ACHN (cell line): ENCODE results near the gene NDFIP1.
"Not testable (repeated sequence)": the region's sequence is repeated elsewhere in the genome, so short reads cannot be mapped to it uniquely, and the experiment has no call there.

Source experiments
- DNase-seq: peaks from one replicate; pipeline ENCODE4 v3.0.0-alpha.2; 2015
- in situ Hi-C: cut with HindIII; loops from 2 replicates; pipeline ENCODE4 v1.10.0; 2017; ENCODE audit warnings: low sequenced_read_pairs, low pct_ligation_motif_present, low pct_unique_long_range_greater_than_20kb

Gene NDFIP1

GRCh38 chr5:142175461-142176142 lies 67.0 kb downstream of the NDFIP1 start:
- in situ Hi-C loops = loop anchor here (25.0 kb wide), 1 partner anchor 362 kb away; no protein-coding TSS in a partner anchor
- no peak for DNase-seq

- in situ Hi-C loops = loop anchor here (25.0 kb wide), 1 partner anchor 361 kb away; no protein-coding TSS in a partner anchor
- DNase-seq = no peak
Measured at GRCh38 chr5:142176255-142176654, 67.7 kb downstream of the NDFIP1 start.

- in situ Hi-C loops = loop anchor here (25.0 kb wide), 1 partner anchor 359 kb away; no protein-coding TSS in a partner anchor
- DNase-seq = no peak
Measured at GRCh38 chr5:142178651-142179050, 70.1 kb downstream of the NDFIP1 start.

- in situ Hi-C loops = loop anchor here (25.0 kb wide), 1 partner anchor 357 kb away; no protein-coding TSS in a partner anchor
- DNase-seq = no peak
Measured at GRCh38 chr5:142179776-142180387, 71.3 kb downstream of the NDFIP1 start.

- in situ Hi-C loops = loop anchor here (25.0 kb wide), 1 partner anchor 356 kb away; no protein-coding TSS in a partner anchor
- no peak for DNase-seq
Measured at GRCh38 chr5:142181096-142181495, 72.5 kb downstream of the NDFIP1 start.

GRCh38 chr5:142181547-142182163 lies 73.1 kb downstream of the NDFIP1 start:
- in situ Hi-C loops = loop anchor here (25.0 kb wide), 1 partner anchor 356 kb away; no protein-coding TSS in a partner anchor
- no peak for DNase-seq

GRCh38 chr5:142182840-142183239 lies 74.3 kb downstream of the NDFIP1 start:
- DNase-seq = no peak
- in situ Hi-C loops = loop anchor here (25.0 kb wide), 1 partner anchor 354 kb away; no protein-coding TSS in a partner anchor

- no peak for DNase-seq
- in situ Hi-C loops = loop anchor here (25.0 kb wide), 1 partner anchor 354 kb away; no protein-coding TSS in a partner anchor
Measured at GRCh38 chr5:142183561-142183960, 75.0 kb downstream of the NDFIP1 start.

GRCh38 chr5:142184988-142185387 lies 76.4 kb downstream of the NDFIP1 start:
- in situ Hi-C loops = loop anchor here (25.0 kb wide), 1 partner anchor 352 kb away; no protein-coding TSS in a partner anchor
- DNase-seq = no peak

- no peak for DNase-seq
- in situ Hi-C loops = loop anchor here (25.0 kb wide), 1 partner anchor 351 kb away; no protein-coding TSS in a partner anchor
Measured at GRCh38 chr5:142186514-142186856, 77.9 kb downstream of the NDFIP1 start.

- in situ Hi-C loops = loop anchor here (25.0 kb wide), 1 partner anchor 350 kb away; no protein-coding TSS in a partner anchor
- DNase-seq = no peak
Measured at GRCh38 chr5:142186857-142187594, 78.4 kb downstream of the NDFIP1 start.

GRCh38 chr5:142188691-142189090 lies 80.1 kb downstream of the NDFIP1 start:
- in situ Hi-C loops = loop anchor here (25.0 kb wide), 1 partner anchor 349 kb away; no protein-coding TSS in a partner anchor
- DNase-seq = not testable (repeated sequence)

- DNase-seq = no peak
- in situ Hi-C loops = loop anchor here (25.0 kb wide), 1 partner anchor 347 kb away; no protein-coding TSS in a partner anchor
Measured at GRCh38 chr5:142189813-142190212, 81.2 kb downstream of the NDFIP1 start.

- in situ Hi-C loops = loop anchor here (25.0 kb wide), 1 partner anchor 346 kb away; no protein-coding TSS in a partner anchor
- DNase-seq = no peak
Measured at GRCh38 chr5:142191776-142192175, 83.2 kb downstream of the NDFIP1 start.

- DNase-seq = no peak
- in situ Hi-C loops = loop anchor here (25.0 kb wide), 1 partner anchor 345 kb away; no protein-coding TSS in a partner anchor
Measured at GRCh38 chr5:142192286-142193113, 83.9 kb downstream of the NDFIP1 start.

- DNase-seq = no peak
- in situ Hi-C loops = loop anchor here (25.0 kb wide), 1 partner anchor 344 kb away; no protein-coding TSS in a partner anchor
Measured at GRCh38 chr5:142193114-142193428, 84.5 kb downstream of the NDFIP1 start.

GRCh38 chr5:142197098-142197497 lies 88.5 kb downstream of the NDFIP1 start:
- DNase-seq = no peak
- in situ Hi-C loops = loop anchor here (25.0 kb wide), 1 partner anchor 340 kb away; no protein-coding TSS in a partner anchor
